T-helper 2 cell treated with Interferon-gamma antibody and Interleukin-4, amounts not matched to agents 5 μg/mL and 100 μg/mL, for 36 hours (primary cell): ENCODE results near the gene CEP131.

ENCODE experiments used
- DNase-seq: peaks from one replicate; pipeline ENCODE4 v3.0.0; 2021; ENCODE audit warnings: low spot score
- H3K27ac Mint-ChIP-seq: one replicate; pipeline ENCODE4 v1.8.0; 2021; ENCODE audit warnings: mild to moderate bottlenecking, mixed read lengths
- H3K27me3 Mint-ChIP-seq: one replicate; pipeline ENCODE4 v1.8.0; 2021; ENCODE audit warnings: low read depth, mixed read lengths
- H3K36me3 Mint-ChIP-seq: one replicate; pipeline ENCODE4 v1.8.0; 2021; ENCODE audit warnings: low read depth, mixed read lengths
- H3K4me1 Mint-ChIP-seq: one replicate; pipeline ENCODE4 v1.8.0; 2021; ENCODE audit warnings: low read depth, mixed read lengths
- H3K4me3 Mint-ChIP-seq: one replicate; pipeline ENCODE4 v1.8.0; 2022; ENCODE audit warnings: mild to moderate bottlenecking, moderate library complexity, mixed read lengths
- H3K9me3 Mint-ChIP-seq: one replicate; pipeline ENCODE4 v1.8.0; 2021; ENCODE audit warnings: mixed read lengths

The CEP131 gene

GRCh38 chr17:81165246-81166032, 57.3 kb downstream of the CEP131 start, which contains the start of gene PVALEF:
PVALEF (plus strand) TSS chr17:81165507; CDS start chr17:81181227, 15,720 bp downstream.
- Mint-ChIP-seq H3K9me3 (no peaks in the 10 kb centered on the region), H3K27ac (no peak within 1 kb of the TSS), H3K36me3 (no peaks in the 10 kb centered on the region), H3K4me3 (no peak within 1 kb of the TSS), H3K4me1 (no peaks in the 10 kb centered on the region), H3K27me3 (peaks cover 11% of the 10 kb centered on the region)
- DNase-seq = no peak

GRCh38 chr17:81164371-81165245, 58.2 kb downstream of the CEP131 start:
- Mint-ChIP-seq H3K9me3 (no peaks in the 10 kb centered on the region), H3K36me3 (no peaks in the 10 kb centered on the region), H3K27ac (no peak overlapping the region), H3K4me1 (no peaks in the 10 kb centered on the region), H3K4me3 (no peak overlapping the region), H3K27me3 (peaks cover 11% of the 10 kb centered on the region)
- DNase-seq = no peak

GRCh38 chr17:81163703-81164370, 58.9 kb downstream of the CEP131 start:
- Mint-ChIP-seq H3K4me1 (no peaks in the 10 kb centered on the region), H3K27ac (no peak overlapping the region), H3K36me3 (no peaks in the 10 kb centered on the region), H3K4me3 (no peak overlapping the region), H3K27me3 (peaks cover 11% of the 10 kb centered on the region), H3K9me3 (no peaks in the 10 kb centered on the region)
- no peak for DNase-seq

GRCh38 chr17:81163051-81163695, 59.6 kb downstream of the CEP131 start:
- H3K9me3 Mint-ChIP-seq = no peaks in the 10 kb centered on the region
- DNase-seq = no peak
- H3K4me3 Mint-ChIP-seq = no peak overlapping the region
- peaks cover 11% of the 10 kb centered on the region for H3K27me3 Mint-ChIP-seq
- H3K4me1 Mint-ChIP-seq = no peaks in the 10 kb centered on the region
- H3K36me3 Mint-ChIP-seq = no peaks in the 10 kb centered on the region
- no peak overlapping the region for H3K27ac Mint-ChIP-seq

- Mint-ChIP-seq H3K27ac (no peak overlapping the region), H3K27me3 (peaks cover 11% of the 10 kb centered on the region), H3K4me3 (no peak overlapping the region), H3K36me3 (no peaks in the 10 kb centered on the region), H3K4me1 (no peaks in the 10 kb centered on the region), H3K9me3 (no peaks in the 10 kb centered on the region)
- no peak for DNase-seq
Measured at GRCh38 chr17:81162491-81162890, 60.3 kb downstream of the CEP131 start.

GRCh38 chr17:81161972-81162371, 60.8 kb downstream of the CEP131 start:
- no peaks in the 10 kb centered on the region for H3K36me3 Mint-ChIP-seq
- H3K4me1 Mint-ChIP-seq = no peaks in the 10 kb centered on the region
- H3K9me3 Mint-ChIP-seq = no peaks in the 10 kb centered on the region
- H3K27me3 Mint-ChIP-seq = peaks cover 6% of the 10 kb centered on the region
- H3K27ac Mint-ChIP-seq = no peak overlapping the region
- H3K4me3 Mint-ChIP-seq = no peak overlapping the region
- DNase-seq = no peak

GRCh38 chr17:81161536-81161935, 61.2 kb downstream of the CEP131 start:
- H3K9me3 Mint-ChIP-seq = no peaks in the 10 kb centered on the region
- no peak for DNase-seq
- no peaks in the 10 kb centered on the region for H3K36me3 Mint-ChIP-seq
- peaks cover 4% of the 10 kb centered on the region for H3K27me3 Mint-ChIP-seq
- H3K27ac Mint-ChIP-seq = no peak overlapping the region
- H3K4me1 Mint-ChIP-seq = no peaks in the 10 kb centered on the region
- H3K4me3 Mint-ChIP-seq = no peak overlapping the region

- DNase-seq = no peak
- no peaks in the 10 kb centered on the region for H3K9me3 Mint-ChIP-seq
- no peaks in the 10 kb centered on the region for H3K4me1 Mint-ChIP-seq
- H3K27me3 Mint-ChIP-seq = peaks cover 4% of the 10 kb centered on the region
- no peaks in the 10 kb centered on the region for H3K36me3 Mint-ChIP-seq
- H3K4me3 Mint-ChIP-seq = no peak overlapping the region
- H3K27ac Mint-ChIP-seq = no peak overlapping the region
Measured at GRCh38 chr17:81160747-81161453, 61.9 kb downstream of the CEP131 start.

GRCh38 chr17:81160306-81160705, 62.5 kb downstream of the CEP131 start:
- peak; percentile 9 for DNase-seq
- Mint-ChIP-seq H3K36me3 (no peaks in the 10 kb centered on the region), H3K4me3 (no peak overlapping the region), H3K27ac (no peak overlapping the region), H3K27me3 (peaks cover 4% of the 10 kb centered on the region), H3K9me3 (no peaks in the 10 kb centered on the region), H3K4me1 (no peaks in the 10 kb centered on the region)

- peaks cover 4% of the 10 kb centered on the region for H3K27me3 Mint-ChIP-seq
Measured at GRCh38 chr17:81159611-81160265, 63.0 kb downstream of the CEP131 start.

GRCh38 chr17:81158688-81159590, 63.8 kb downstream of the CEP131 start:
- Mint-ChIP-seq H3K4me1 (no peaks in the 10 kb centered on the region), H3K4me3 (no peak overlapping the region), H3K27ac (no peak overlapping the region), H3K27me3 (peaks cover 2% of the 10 kb centered on the region), H3K9me3 (no peaks in the 10 kb centered on the region), H3K36me3 (no peaks in the 10 kb centered on the region)
- no peak for DNase-seq

More at GRCh38 chr17:81159611-81160265, 63.0 kb downstream of the CEP131 start:
- H3K4me1 Mint-ChIP-seq = no peaks in the 10 kb centered on the region
- no peaks in the 10 kb centered on the region for H3K36me3 Mint-ChIP-seq
- H3K4me3 Mint-ChIP-seq = no peak overlapping the region
- H3K27ac Mint-ChIP-seq = no peak overlapping the region
- no peaks in the 10 kb centered on the region for H3K9me3 Mint-ChIP-seq
- DNase-seq = no peak
